Retinal pigment epithelial cell (primary cell): Measurements from ENCODE around the gene TNS3.

Source experiments
- DNase-seq: peaks from one replicate; pipeline ENCODE4 v3.0.0-alpha.2; 2010; ENCODE audit warnings: low read depth
- H3K4me3 ChIP-seq: 2 replicates; pipeline ENCODE4 v1.5.1; 2011; ENCODE audit warnings: mild to moderate bottlenecking, low read length, control low read depth, moderate library complexity
- CTCF ChIP-seq: conservative IDR thresholded peaks from 2 replicates; pipeline ENCODE4 v1.5.1; 2011; ENCODE audit warnings: low read depth, low read length, control low read depth, inconsistent platforms

Gene TNS3

GRCh38 chr7:47330026-47330425, 251.9 kb downstream of the TNS3 start:
- H3K4me3 ChIP-seq, result no peak overlapping the region
- TF ChIP-seq CTCF, result no peak
- DNase-seq, result no peak

- TF ChIP-seq CTCF, result no peak
- H3K4me3 ChIP-seq, result no peak overlapping the region
- no peak for DNase-seq
Observed at GRCh38 chr7:47329320-47329926, 252.5 kb downstream of the TNS3 start.

- H3K4me3 ChIP-seq, result no peak overlapping the region
- no peak for DNase-seq
- no peak for TF ChIP-seq CTCF
Observed at GRCh38 chr7:47328392-47329319, 253.3 kb downstream of the TNS3 start.

GRCh38 chr7:47327698-47328391, 254.1 kb downstream of the TNS3 start:
- H3K4me3 ChIP-seq, result peak overlapping the region; percentile 28
- no peak for TF ChIP-seq CTCF
- DNase-seq, result peak; percentile 60

GRCh38 chr7:47327346-47327697, 254.6 kb downstream of the TNS3 start:
- TF ChIP-seq CTCF, result no peak
- no peak for DNase-seq
- H3K4me3 ChIP-seq, result peak overlapping the region; percentile 28

GRCh38 chr7:47326808-47327207, 255.1 kb downstream of the TNS3 start:
- no peak overlapping the region for H3K4me3 ChIP-seq

More at GRCh38 chr7:47326808-47327207, 255.1 kb downstream of the TNS3 start:
- TF ChIP-seq CTCF, result no peak
- no peak for DNase-seq
